GM10847 (cell line): Measurements from ENCODE around the gene CDH24.

ENCODE experiments used
- POLR2A ChIP-seq: IDR thresholded peaks from 2 replicates; pipeline ENCODE4 v1.6.1; 2011; ENCODE audit not compliant: insufficient read length; ENCODE audit errors: extremely low read depth

CDH24 gene

GRCh38 chr14:23071921-23072539 lies 14.7 kb upstream of the CDH24 start:
- no peak for TF ChIP-seq POLR2A

- TF ChIP-seq POLR2A, result peak; percentile 80
These were observed 14.1 kb upstream of the CDH24 start for GRCh38 chr14:23071244-23071920.

GRCh38 chr14:23070262-23071129 lies 13.2 kb upstream of the CDH24 start:
- TF ChIP-seq POLR2A, result no peak

GRCh38 chr14:23069413-23069806 lies 12.1 kb upstream of the CDH24 start:
- TF ChIP-seq POLR2A, result no peak

- no peak for TF ChIP-seq POLR2A
These were observed 11.6 kb upstream of the CDH24 start for GRCh38 chr14:23068789-23069412.

- no peak for TF ChIP-seq POLR2A
These were observed 10.8 kb upstream of the CDH24 start for GRCh38 chr14:23067847-23068788.

GRCh38 chr14:23066855-23067744 lies 9.8 kb upstream of the CDH24 start:
- no peak for TF ChIP-seq POLR2A

GRCh38 chr14:23066368-23066767 lies 9.0 kb upstream of the CDH24 start:
- TF ChIP-seq POLR2A, result no peak

- TF ChIP-seq POLR2A, result no peak
These were observed 6.3 kb upstream of the CDH24 start for GRCh38 chr14:23063601-23064000.

GRCh38 chr14:23062002-23062401 lies 4.7 kb upstream of the CDH24 start:
- TF ChIP-seq POLR2A, result no peak

GRCh38 chr14:23060536-23061260 lies 3.4 kb upstream of the CDH24 start:
- no peak for TF ChIP-seq POLR2A

GRCh38 chr14:23058654-23059504 lies 1.6 kb upstream of the CDH24 start:
- TF ChIP-seq POLR2A, result no peak
